ENCODE measurements around the gene CORO2A. TPM values are rescaled to one million over a fixed set of nuclear protein-coding genes. Genes with fewer than 3 reads are reported as not detected.

Gene CORO2A
- total RNA-seq, 1 experiment from 2014 or later = 15.8 TPM

DNA sequence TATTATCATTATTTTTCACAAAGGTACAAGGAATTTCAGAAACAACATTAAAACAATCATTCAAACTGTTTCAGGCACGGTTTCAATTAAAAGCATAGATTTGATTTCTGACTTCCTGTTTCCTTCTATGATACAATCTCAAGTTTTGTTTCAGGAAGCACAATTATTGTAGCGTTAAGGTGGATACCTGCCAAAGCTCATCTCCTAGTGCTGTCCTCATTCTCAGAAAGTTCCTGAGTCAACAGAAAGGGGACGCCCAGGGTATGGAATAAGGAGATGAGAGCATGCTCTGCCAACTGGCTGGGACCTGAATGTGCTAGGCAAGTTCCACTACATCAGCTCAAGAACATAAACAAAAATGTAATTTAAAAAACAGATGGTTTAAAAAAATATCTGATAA is 71.4 kb downstream of the CORO2A start:
- no peak overlapping the region for H4K91ac ChIP-seq (ENCODE audit: insufficient read length, low read depth, low read length)
- H2BK12ac ChIP-seq (ENCODE audit: insufficient read length, low read depth, low read length) = no peak overlapping the region
- no peak overlapping the region for H3K27ac ChIP-seq (ENCODE audit: insufficient read length, low read depth, low read length)
- peaks cover 12 to 13% of the 10 kb centered on the region in 2 experiments for H3K4me1 Mint-ChIP-seq
- H3K9me3 ChIP-seq (ENCODE audit: control insufficient read depth, low read depth, low read length) = no peaks in the 10 kb centered on the region
- no peak overlapping the region for H3K23ac ChIP-seq (ENCODE audit: insufficient read length, low read depth, low read length)
- no peak overlapping the region for H2BK20ac ChIP-seq (ENCODE audit: low read depth, low read length, poor library complexity, severe bottlenecking)
- H3K4ac ChIP-seq (ENCODE audit: low read depth, low read length) = no peak overlapping the region
- no peaks in the 10 kb centered on the region for H3K79me1 ChIP-seq (ENCODE audit: insufficient read depth, low read depth, low read length, poor library complexity, severe bottlenecking)
- peaks cover 13% of the 10 kb centered on the region for H3K27me3 Mint-ChIP-seq (ENCODE audit: low read depth)
- no peak overlapping the region for H2BK5ac ChIP-seq (ENCODE audit: insufficient read length, low read length)
- TF ChIP-seq, protein P1, sequence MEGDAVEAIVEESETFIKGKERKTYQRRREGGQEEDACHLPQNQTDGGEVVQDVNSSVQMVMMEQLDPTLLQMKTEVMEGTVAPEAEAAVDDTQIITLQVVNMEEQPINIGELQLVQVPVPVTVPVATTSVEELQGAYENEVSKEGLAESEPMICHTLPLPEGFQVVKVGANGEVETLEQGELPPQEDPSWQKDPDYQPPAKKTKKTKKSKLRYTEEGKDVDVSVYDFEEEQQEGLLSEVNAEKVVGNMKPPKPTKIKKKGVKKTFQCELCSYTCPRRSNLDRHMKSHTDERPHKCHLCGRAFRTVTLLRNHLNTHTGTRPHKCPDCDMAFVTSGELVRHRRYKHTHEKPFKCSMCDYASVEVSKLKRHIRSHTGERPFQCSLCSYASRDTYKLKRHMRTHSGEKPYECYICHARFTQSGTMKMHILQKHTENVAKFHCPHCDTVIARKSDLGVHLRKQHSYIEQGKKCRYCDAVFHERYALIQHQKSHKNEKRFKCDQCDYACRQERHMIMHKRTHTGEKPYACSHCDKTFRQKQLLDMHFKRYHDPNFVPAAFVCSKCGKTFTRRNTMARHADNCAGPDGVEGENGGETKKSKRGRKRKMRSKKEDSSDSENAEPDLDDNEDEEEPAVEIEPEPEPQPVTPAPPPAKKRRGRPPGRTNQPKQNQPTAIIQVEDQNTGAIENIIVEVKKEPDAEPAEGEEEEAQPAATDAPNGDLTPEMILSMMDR (conservative IDR thresholded peaks at IDR 0.05) = no peak
- H3K27ac Mint-ChIP-seq = no peak overlapping the region
- no peaks in the 10 kb centered on the region for H4K20me1 ChIP-seq (ENCODE audit: control insufficient read depth, insufficient read depth, insufficient read length)
- H3K56ac ChIP-seq (ENCODE audit: insufficient read length, low read depth, low read length) = no peak overlapping the region
- no peak overlapping the region for H3T11ph ChIP-seq (ENCODE audit: low read length)
- no peak overlapping the region for H2BK15ac ChIP-seq (ENCODE audit: low read depth, low read length)
- H3K23me2 ChIP-seq (ENCODE audit: insufficient read length, low read depth, low read length, poor library complexity, severe bottlenecking) = peaks cover 8% of the 10 kb centered on the region
- H3K4me1 ChIP-seq (ENCODE audit: insufficient read depth, low read length) = no peaks in the 10 kb centered on the region
- H3K9me3 Mint-ChIP-seq = no peaks in the 10 kb centered on the region; a peak in 2 of 5 replicates
- no peak overlapping the region for H3K9ac ChIP-seq (ENCODE audit: extremely low read depth, insufficient read length, low read length)
- no peak overlapping the region for H4K5ac ChIP-seq (ENCODE audit: insufficient read length, low read depth, low read length)
- DNase-seq = no peak
- H4K8ac ChIP-seq (replicated peaks; ENCODE audit: insufficient read length, low read depth, low read length) = no peak overlapping the region
- no peak overlapping the region for H3K4me2 ChIP-seq (ENCODE audit: insufficient read depth, insufficient read length, low read length)
- H2AFZ ChIP-seq (ENCODE audit: low read length) = no peak overlapping the region
- no peaks in the 10 kb centered on the region for H3K27me3 ChIP-seq (ENCODE audit: insufficient read depth, low read length)
- no peaks in the 10 kb centered on the region for H3K79me2 ChIP-seq (ENCODE audit: insufficient read depth, low read length)
- no peak overlapping the region for H3K18ac ChIP-seq (ENCODE audit: insufficient read length, low read depth, low read length)
- no peak overlapping the region for H3K4me3 Mint-ChIP-seq
- H2AK5ac ChIP-seq (ENCODE audit: insufficient read length, low read length) = no peak overlapping the region
- peaks cover 5 to 9% (median 6%) of the 10 kb centered on the region in 3 experiments; a peak in 5 of 7 replicates for H3K36me3 Mint-ChIP-seq (ENCODE audit: insufficient read depth in 1 of 3, low read depth in 3 of 3)
- H2BK120ac ChIP-seq (ENCODE audit: low read depth, low read length, poor library complexity, severe bottlenecking) = no peak overlapping the region
- H3K14ac ChIP-seq (ENCODE audit: insufficient read depth, low read length) = no peak overlapping the region
- no CpG with 5 or more reads among the region's 3 CpGs for WGBS (ENCODE audit: extremely low coverage, insufficient read length, low lambda C conversion rate)
